IMR-90 (cell line): Measurements from ENCODE around the gene BCL11A. TPM values are rescaled to one million over a fixed set of nuclear protein-coding genes. Genes with fewer than 3 reads are reported as not detected.

ENCODE experiments used
- ATAC-seq: fragments of 200-7000 bp; cut with Tn5 transposase; 2 replicates; pipeline ENCODE4 v1.9.1; 2020; ENCODE audit warnings: low read depth, mild to moderate bottlenecking, moderate library complexity
- BruUV-seq: library from RNA; stranded (reverse); fragments of 400-500 nt; replicated peaks from 2 replicates; lab custom pipeline; 2021; lab: Mats Ljungman, UMichigan
- CTCF ChIA-PET: fragments of 300-600 bp; formaldehyde crosslinking; extraction: SDS; loops from one replicate; lab custom pipeline; 2021; ENCODE audit warnings: antibody characterized with exemption; lab: Yijun Ruan, JAX
- POLR2A ChIA-PET: fragments of 300-600 bp; sonication (Branson Sonifier 250); formaldehyde crosslinking; loops from one replicate; lab custom pipeline; 2022; ENCODE audit warnings: antibody characterized with exemption; ENCODE audit not compliant: unreplicated experiment; lab: Charles Lee
- DNase-seq: peaks from one replicate; pipeline ENCODE4 v3.0.0; 2013
- H2AFZ ChIP-seq: replicated peaks from 2 replicates; pipeline ENCODE3; 2013; ENCODE audit warnings: low read length, mild to moderate bottlenecking; ENCODE audit not compliant: poor library complexity
- H2AK5ac ChIP-seq: 2 replicates; pipeline ENCODE4 v1.6.1; 2013; ENCODE audit warnings: low read depth, low read length, inconsistent platforms
- H2AK9ac ChIP-seq: replicated peaks from 2 replicates; pipeline ENCODE3; 2013; ENCODE audit warnings: mild to moderate bottlenecking, low read depth, low read length, moderate library complexity; ENCODE audit not compliant: poor library complexity
- H2BK120ac ChIP-seq: 2 replicates; pipeline ENCODE4 v1.6.1; 2013; ENCODE audit warnings: low read depth, low read length, inconsistent platforms
- H2BK15ac ChIP-seq: 3 replicates; pipeline ENCODE4 v1.6.1; 2013; ENCODE audit warnings: low read depth, low read length, inconsistent platforms
- H2BK20ac ChIP-seq: 2 replicates; pipeline ENCODE4 v1.6.1; 2013; ENCODE audit warnings: low read depth, mild to moderate bottlenecking, inconsistent platforms, low read length, moderate library complexity
- H2BK5ac ChIP-seq: 2 replicates; pipeline ENCODE4 v1.6.1; 2013; ENCODE audit warnings: mild to moderate bottlenecking, low read depth, low read length, inconsistent platforms; ENCODE audit not compliant: poor library complexity, severe bottlenecking
- H3K14ac ChIP-seq: replicated peaks from 2 replicates; pipeline ENCODE4 v1.6.1; 2013; ENCODE audit warnings: low read depth, low read length, inconsistent platforms
- H3K18ac ChIP-seq: 2 replicates; pipeline ENCODE4 v1.6.1; 2013; ENCODE audit warnings: low read depth, low read length, control low read depth
- H3K23ac ChIP-seq: 2 replicates; pipeline ENCODE4 v1.6.1; 2013; ENCODE audit warnings: low read depth, low read length, inconsistent platforms
- H3K27ac ChIP-seq: 2 replicates; pipeline ENCODE4 v1.5.1; 2013; ENCODE audit warnings: mild to moderate bottlenecking, control low read depth, low read length; ENCODE audit not compliant: insufficient read depth
- H3K27me3 ChIP-seq: 2 replicates; pipeline ENCODE4 v1.6.1; 2013; ENCODE audit warnings: low read length; ENCODE audit not compliant: control insufficient read depth, insufficient read depth
- H3K36me3 ChIP-seq: 2 replicates; pipeline ENCODE4 v1.6.1; 2013; ENCODE audit warnings: low read length, mixed read lengths; ENCODE audit not compliant: control insufficient read depth, insufficient read depth
- H3K4ac ChIP-seq: 2 replicates; pipeline ENCODE4 v1.6.1; 2013; ENCODE audit warnings: low read depth, low read length, inconsistent platforms
- H3K4me1 ChIP-seq: 2 replicates; pipeline ENCODE4 v1.6.1; 2013; ENCODE audit warnings: low read length, mixed read lengths; ENCODE audit not compliant: control insufficient read depth, insufficient read depth
- H3K4me2 ChIP-seq: 2 replicates; pipeline ENCODE4 v1.6.1; 2013; ENCODE audit warnings: low read depth, mild to moderate bottlenecking, control low read depth, low read length, moderate library complexity
- H3K4me3 ChIP-seq: 2 replicates; pipeline ENCODE4 v1.5.1; 2013; ENCODE audit warnings: low read depth, mild to moderate bottlenecking, control low read depth, low read length, moderate library complexity; ENCODE audit not compliant: insufficient read depth
- H3K56ac ChIP-seq: 2 replicates; pipeline ENCODE4 v1.6.1; 2013; ENCODE audit warnings: low read length, inconsistent platforms; ENCODE audit not compliant: insufficient read depth; ENCODE audit errors: extremely low read depth
- H3K79me1 ChIP-seq, 2 experiments: 2 replicates each; pipeline ENCODE4 v1.6.1; 2013; ENCODE audit warnings: low read length in 2 of 2, inconsistent platforms in 1 of 2, low read depth in 1 of 2
- H3K9ac ChIP-seq: 2 replicates; pipeline ENCODE4 v1.6.1; 2013; ENCODE audit warnings: low read depth, low read length, control low read depth
- H3K9me1 ChIP-seq: 2 replicates; pipeline ENCODE4 v1.6.1; 2013; ENCODE audit warnings: low read length, inconsistent platforms; ENCODE audit not compliant: insufficient read depth
- H3K9me3 ChIP-seq: 2 replicates; pipeline ENCODE4 v1.6.1; 2013; ENCODE audit warnings: low read length; ENCODE audit not compliant: control insufficient read depth, insufficient read depth
- H4K20me1 ChIP-seq: 2 replicates; pipeline ENCODE4 v1.6.1; 2013; ENCODE audit warnings: low read length, inconsistent platforms; ENCODE audit not compliant: insufficient read depth
- H4K5ac ChIP-seq: 2 replicates; pipeline ENCODE4 v1.6.1; 2013; ENCODE audit warnings: mild to moderate bottlenecking, low read depth, low read length, control low read depth
- H4K8ac ChIP-seq, 2 experiments: 2 replicates each; pipeline ENCODE4 v1.6.1; 2013; ENCODE audit warnings: low read depth in 2 of 2, low read length in 2 of 2, control low read depth in 1 of 2, inconsistent platforms in 1 of 2
- H4K91ac ChIP-seq: 2 replicates; pipeline ENCODE4 v1.6.1; 2013; ENCODE audit warnings: low read depth, low read length, inconsistent platforms; ENCODE audit not compliant: insufficient read depth
- BHLHE40 ChIP-seq: fragments of 150-350 bp; IDR thresholded peaks from 2 replicates; pipeline ENCODE4 v1.6.1; 2016; ENCODE audit warnings: mild to moderate bottlenecking, low read depth, low read length
- CEBPB ChIP-seq: IDR thresholded peaks from 2 replicates; pipeline ENCODE4 v1.6.1; 2012; ENCODE audit warnings: low read depth, low read length, improper control_type of control experiment
- CHD1 ChIP-seq: IDR thresholded peaks from 2 replicates; pipeline ENCODE4 v1.6.1; 2012; ENCODE audit warnings: low read depth, low read length, improper control_type of control experiment
- ELK1 ChIP-seq: fragments of 150-350 bp; IDR thresholded peaks from 2 replicates; pipeline ENCODE4 v1.6.1; 2016; ENCODE audit warnings: low read depth, mild to moderate bottlenecking, low read length, moderate library complexity, borderline replicate concordance
- FOS ChIP-seq: fragments of 150-350 bp; IDR thresholded peaks from 2 replicates; pipeline ENCODE4 v1.6.1; 2016; ENCODE audit warnings: low read depth, low read length
- MAFK ChIP-seq: IDR thresholded peaks from 2 replicates; pipeline ENCODE4 v1.6.1; 2012; ENCODE audit warnings: low read depth, low read length, improper control_type of control experiment
- MAZ ChIP-seq: IDR thresholded peaks from 2 replicates; pipeline ENCODE4 v1.6.1; 2012; ENCODE audit warnings: low read depth, mild to moderate bottlenecking, low read length, improper control_type of control experiment, moderate library complexity, borderline replicate concordance
- MXI1 ChIP-seq: IDR thresholded peaks from 2 replicates; pipeline ENCODE4 v1.6.1; 2012; ENCODE audit warnings: low read depth, mild to moderate bottlenecking, low read length, moderate library complexity, borderline replicate concordance
- NFE2L2 ChIP-seq: fragments of 150-350 bp; IDR thresholded peaks from 2 replicates; pipeline ENCODE4 v1.6.1; 2016; ENCODE audit warnings: low read depth, mild to moderate bottlenecking, low read length
- POLR2A ChIP-seq: IDR thresholded peaks from 2 replicates; pipeline ENCODE4 v1.6.1; 2012; ENCODE audit warnings: mild to moderate bottlenecking, low read depth, low read length
- RAD21 ChIP-seq: IDR thresholded peaks from 2 replicates; pipeline ENCODE4 v1.6.1; 2012; ENCODE audit warnings: low read length, improper control_type of control experiment
- RCOR1 ChIP-seq: IDR thresholded peaks from 2 replicates; pipeline ENCODE4 v1.6.1; 2012; ENCODE audit warnings: mild to moderate bottlenecking, low read length, improper control_type of control experiment; ENCODE audit not compliant: insufficient replicate concordance
- RFX5 ChIP-seq: IDR thresholded peaks from 2 replicates; pipeline ENCODE4 v1.8.0; 2012; ENCODE audit warnings: low read depth, mild to moderate bottlenecking, low read length, moderate library complexity
- SMC3 ChIP-seq: fragments of 150-350 bp; IDR thresholded peaks from 2 replicates; pipeline ENCODE4 v1.6.1; 2016; ENCODE audit warnings: low read depth, mild to moderate bottlenecking, antibody characterized with exemption, low read length, moderate library complexity
- USF2 ChIP-seq: fragments of 150-350 bp; IDR thresholded peaks from 2 replicates; pipeline ENCODE4 v1.6.1; 2017; ENCODE audit warnings: mild to moderate bottlenecking, antibody characterized with exemption, low read length, low read depth
- WGBS, 2 experiments: methylation state at CpG; one replicate each; pipeline versions ENCODE4 v1.1.5 to v1.1.7; 2013; ENCODE audit warnings: missing lambda C conversion rate in 2 of 2; ENCODE audit not compliant: insufficient read length in 1 of 2; ENCODE audit errors: extremely low coverage in 2 of 2; 5-methylcytosine and 5-hydroxymethylcytosine counted together
- dilution Hi-C: fragments of 300-500 bp; cut with HindIII; formaldehyde crosslinking; loops from one replicate; pipeline ENCODE4 v1.14.3; 2018; ENCODE audit warnings: low sequenced_read_pairs; ENCODE audit not compliant: unreplicated experiment
- in situ Hi-C: fragments of 300-500 bp; cut with MboI; formaldehyde crosslinking; loops from 3 replicates; pipeline ENCODE4 v1.14.3; 2019; ENCODE audit warnings: low sequenced_read_pairs, inconsistent platforms, mixed read lengths
- intact Hi-C: fragments of 100-400 bp; cut with micrococcal nuclease; formaldehyde crosslinking; loops from 2 replicates; pipeline ENCODE4 v1.10.0; 2022
- polyA plus RNA-seq, 3 experiments: library from polyadenylated mRNA; depleted of rRNA; stranded (reverse); fragments of >200 nt; gene quantifications; 2 replicates each; pipeline ENCODE4 v1.2.3, GENCODE V29; 2012; ENCODE audit warnings: low replicate concordance in 1 of 3
- total RNA-seq: library from RNA; depleted of rRNA; stranded (reverse); fragments of >200 nt; gene quantifications from 2 replicates; pipeline ENCODE4 v1.2.3, GENCODE V29; 2012
- TF ChIP-seq, protein P1 (sequence below): conservative IDR thresholded peaks from 2 replicates; pipeline ENCODE4 v1.5.1; 2012; ENCODE audit warnings: mild to moderate bottlenecking, low read depth, low read length, improper control_type of control experiment

Gene BCL11A
- total and polyA plus RNA-seq, 2 of the 4 experiments (the other 2 are of a cell fraction) = 1.0 to 1.1 TPM

DNA sequence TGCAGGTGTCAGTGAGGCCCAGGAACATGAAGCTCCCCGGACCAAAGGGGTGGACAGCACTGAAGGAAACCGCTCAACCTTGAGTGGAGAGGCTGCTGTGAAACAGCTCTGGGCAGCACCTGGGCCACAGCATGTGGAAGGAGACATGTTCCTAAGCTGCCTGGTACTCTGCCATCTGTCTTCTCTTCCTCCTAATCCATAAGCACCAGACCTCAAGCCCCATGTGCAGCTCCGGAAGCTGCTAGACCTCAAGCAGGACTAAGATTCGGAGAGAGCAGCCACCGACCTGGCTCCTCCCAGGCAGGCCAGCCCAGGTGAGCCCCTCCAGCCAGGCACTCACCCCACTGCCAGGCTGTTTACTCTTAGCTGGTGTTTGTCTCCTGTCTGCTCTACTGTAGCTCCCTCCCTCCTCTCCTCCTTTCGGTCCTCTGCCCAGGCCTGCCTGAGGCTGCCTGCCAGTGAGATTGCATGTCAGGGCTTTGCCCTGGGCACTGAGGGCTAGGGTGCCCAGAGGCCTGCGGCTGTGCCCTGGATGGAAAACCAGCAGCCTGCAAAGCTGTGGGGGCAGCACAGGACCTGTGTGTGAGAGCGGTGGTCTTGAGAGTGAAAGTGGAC lies 53.7 kb downstream of the BCL11A start:
- POLR2A ChIA-PET = no interaction called here

More for the DNA sequence above, 53.7 kb downstream of the BCL11A start:
- Histone ChIP-seq H3K79me1 (no peaks in the 10 kb centered on the region), H3K9me1 (no peaks in the 10 kb centered on the region), H3K18ac (no peak overlapping the region), H2AK5ac (no peak overlapping the region), H3K9ac (no peak overlapping the region), H2BK5ac (no peak overlapping the region), H4K20me1 (no peaks in the 10 kb centered on the region), H4K5ac (no peak overlapping the region), H3K27me3 (peaks cover 2% of the 10 kb centered on the region; the same call in 1 of the 2 replicates), H3K4me2 (no peak overlapping the region), H4K8ac (no peak overlapping the region), H2BK20ac (no peak overlapping the region), H3K4me3 (no peak overlapping the region), H3K56ac (no peak overlapping the region), H3K36me3 (no peaks in the 10 kb centered on the region), H3K23ac (no peak overlapping the region), H2BK120ac (no peak overlapping the region), H3K4ac (no peak overlapping the region), H3K4me1 (no peaks in the 10 kb centered on the region), H3K9me3 (no peaks in the 10 kb centered on the region), H2BK15ac (no peak overlapping the region), H3K27ac (no peak overlapping the region), H4K91ac (no peak overlapping the region), H2AK9ac (no peak overlapping the region), H2AFZ (no peak overlapping the region), H3K14ac (no peak overlapping the region)
- WGBS, 2 experiments = 89% methylated on average over 3 of the region's 8 CpGs; no CpG with 5 or more reads in 1 of the 2 experiments
- CTCF ChIA-PET = interaction anchor here (1.0 kb wide), 1 partner anchor 8 kb away, joined by 3 read pairs; no protein-coding TSS in a partner anchor
- in situ Hi-C loops (no loop called here), dilution Hi-C loops (no loop called here), intact Hi-C loops (no loop called here)
- DNase-seq (no peak), ATAC-seq (no peak)
- no TSS peak for BruUV-seq
- TF ChIP-seq RFX5 (no peak), FOS (no peak), USF2 (no peak), SMC3 (no peak), BHLHE40 (no peak), CEBPB (no peak), ELK1 (no peak), POLR2A (no peak), RCOR1 (no peak), CHD1 (no peak), RAD21 (no peak), MXI1 (no peak), NFE2L2 (no peak), MAFK (no peak), MAZ (no peak)
- TF ChIP-seq, protein P1, sequence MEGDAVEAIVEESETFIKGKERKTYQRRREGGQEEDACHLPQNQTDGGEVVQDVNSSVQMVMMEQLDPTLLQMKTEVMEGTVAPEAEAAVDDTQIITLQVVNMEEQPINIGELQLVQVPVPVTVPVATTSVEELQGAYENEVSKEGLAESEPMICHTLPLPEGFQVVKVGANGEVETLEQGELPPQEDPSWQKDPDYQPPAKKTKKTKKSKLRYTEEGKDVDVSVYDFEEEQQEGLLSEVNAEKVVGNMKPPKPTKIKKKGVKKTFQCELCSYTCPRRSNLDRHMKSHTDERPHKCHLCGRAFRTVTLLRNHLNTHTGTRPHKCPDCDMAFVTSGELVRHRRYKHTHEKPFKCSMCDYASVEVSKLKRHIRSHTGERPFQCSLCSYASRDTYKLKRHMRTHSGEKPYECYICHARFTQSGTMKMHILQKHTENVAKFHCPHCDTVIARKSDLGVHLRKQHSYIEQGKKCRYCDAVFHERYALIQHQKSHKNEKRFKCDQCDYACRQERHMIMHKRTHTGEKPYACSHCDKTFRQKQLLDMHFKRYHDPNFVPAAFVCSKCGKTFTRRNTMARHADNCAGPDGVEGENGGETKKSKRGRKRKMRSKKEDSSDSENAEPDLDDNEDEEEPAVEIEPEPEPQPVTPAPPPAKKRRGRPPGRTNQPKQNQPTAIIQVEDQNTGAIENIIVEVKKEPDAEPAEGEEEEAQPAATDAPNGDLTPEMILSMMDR = no peak
